ENCODE data around the gene MGAT4B.

Gene MGAT4B

DNA sequence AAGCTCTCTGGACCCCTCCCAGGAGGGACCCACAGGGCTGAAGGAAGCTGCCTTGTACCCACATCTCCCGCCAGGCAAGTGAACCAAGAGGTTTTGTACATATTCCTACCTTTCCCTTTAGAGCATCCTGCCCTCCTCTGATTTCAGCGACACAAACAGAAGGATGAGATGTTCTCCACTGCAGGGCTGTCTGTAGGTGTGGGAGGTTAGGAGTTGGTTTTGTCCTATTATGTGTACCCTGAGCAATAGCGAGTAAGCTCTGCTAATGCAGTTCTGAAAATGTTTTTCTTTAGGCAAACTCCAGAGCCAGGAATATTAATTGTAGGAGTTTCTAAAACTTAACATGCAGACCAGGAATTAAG is 27.0 kb upstream of the MGAT4B start:
- no peak for TF ChIP-seq FOXM1 (IDR thresholded peaks at IDR 0.05; ENCODE audit: borderline replicate concordance, low read depth)
- TF ChIP-seq NFIC (IDR thresholded peaks at IDR 0.05), result no peak
- TF ChIP-seq, protein P1, sequence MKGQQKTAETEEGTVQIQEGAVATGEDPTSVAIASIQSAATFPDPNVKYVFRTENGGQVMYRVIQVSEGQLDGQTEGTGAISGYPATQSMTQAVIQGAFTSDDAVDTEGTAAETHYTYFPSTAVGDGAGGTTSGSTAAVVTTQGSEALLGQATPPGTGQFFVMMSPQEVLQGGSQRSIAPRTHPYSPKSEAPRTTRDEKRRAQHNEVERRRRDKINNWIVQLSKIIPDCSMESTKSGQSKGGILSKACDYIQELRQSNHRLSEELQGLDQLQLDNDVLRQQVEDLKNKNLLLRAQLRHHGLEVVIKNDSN (IDR thresholded peaks at IDR 0.05), result no peak
- no peak for TF ChIP-seq YY1 (IDR thresholded peaks at IDR 0.05; ENCODE audit: low read depth)
- no peak for TF ChIP-seq TCF12 (IDR thresholded peaks at IDR 0.05; ENCODE audit: low read depth)
- no peak for TF ChIP-seq CREB1 (IDR thresholded peaks at IDR 0.05; ENCODE audit: low read depth)
- TF ChIP-seq, protein P2, sequence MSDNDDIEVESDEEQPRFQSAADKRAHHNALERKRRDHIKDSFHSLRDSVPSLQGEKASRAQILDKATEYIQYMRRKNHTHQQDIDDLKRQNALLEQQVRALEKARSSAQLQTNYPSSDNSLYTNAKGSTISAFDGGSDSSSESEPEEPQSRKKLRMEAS (IDR thresholded peaks at IDR 0.05), result no peak
- no peak for TF ChIP-seq RAD21 (IDR thresholded peaks at IDR 0.05; ENCODE audit: low read depth)
- no peak for TF ChIP-seq CEBPB (IDR thresholded peaks at IDR 0.05)
- no peak for TF ChIP-seq EP300 (IDR thresholded peaks at IDR 0.05; ENCODE audit: borderline replicate concordance)
- no peak for TF ChIP-seq TAF1 (IDR thresholded peaks at IDR 0.05; ENCODE audit: low read depth)
- no peak for TF ChIP-seq ZBTB7A (IDR thresholded peaks at IDR 0.05; ENCODE audit: low read depth)
- no peak for TF ChIP-seq TEAD4 (IDR thresholded peaks at IDR 0.05)
- no peak for TF ChIP-seq EGR1 (IDR thresholded peaks at IDR 0.05)
- TF ChIP-seq, protein P3, sequence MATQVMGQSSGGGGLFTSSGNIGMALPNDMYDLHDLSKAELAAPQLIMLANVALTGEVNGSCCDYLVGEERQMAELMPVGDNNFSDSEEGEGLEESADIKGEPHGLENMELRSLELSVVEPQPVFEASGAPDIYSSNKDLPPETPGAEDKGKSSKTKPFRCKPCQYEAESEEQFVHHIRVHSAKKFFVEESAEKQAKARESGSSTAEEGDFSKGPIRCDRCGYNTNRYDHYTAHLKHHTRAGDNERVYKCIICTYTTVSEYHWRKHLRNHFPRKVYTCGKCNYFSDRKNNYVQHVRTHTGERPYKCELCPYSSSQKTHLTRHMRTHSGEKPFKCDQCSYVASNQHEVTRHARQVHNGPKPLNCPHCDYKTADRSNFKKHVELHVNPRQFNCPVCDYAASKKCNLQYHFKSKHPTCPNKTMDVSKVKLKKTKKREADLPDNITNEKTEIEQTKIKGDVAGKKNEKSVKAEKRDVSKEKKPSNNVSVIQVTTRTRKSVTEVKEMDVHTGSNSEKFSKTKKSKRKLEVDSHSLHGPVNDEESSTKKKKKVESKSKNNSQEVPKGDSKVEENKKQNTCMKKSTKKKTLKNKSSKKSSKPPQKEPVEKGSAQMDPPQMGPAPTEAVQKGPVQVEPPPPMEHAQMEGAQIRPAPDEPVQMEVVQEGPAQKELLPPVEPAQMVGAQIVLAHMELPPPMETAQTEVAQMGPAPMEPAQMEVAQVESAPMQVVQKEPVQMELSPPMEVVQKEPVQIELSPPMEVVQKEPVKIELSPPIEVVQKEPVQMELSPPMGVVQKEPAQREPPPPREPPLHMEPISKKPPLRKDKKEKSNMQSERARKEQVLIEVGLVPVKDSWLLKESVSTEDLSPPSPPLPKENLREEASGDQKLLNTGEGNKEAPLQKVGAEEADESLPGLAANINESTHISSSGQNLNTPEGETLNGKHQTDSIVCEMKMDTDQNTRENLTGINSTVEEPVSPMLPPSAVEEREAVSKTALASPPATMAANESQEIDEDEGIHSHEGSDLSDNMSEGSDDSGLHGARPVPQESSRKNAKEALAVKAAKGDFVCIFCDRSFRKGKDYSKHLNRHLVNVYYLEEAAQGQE (IDR thresholded peaks at IDR 0.05; ENCODE audit: low read depth), result no peak

DNA sequence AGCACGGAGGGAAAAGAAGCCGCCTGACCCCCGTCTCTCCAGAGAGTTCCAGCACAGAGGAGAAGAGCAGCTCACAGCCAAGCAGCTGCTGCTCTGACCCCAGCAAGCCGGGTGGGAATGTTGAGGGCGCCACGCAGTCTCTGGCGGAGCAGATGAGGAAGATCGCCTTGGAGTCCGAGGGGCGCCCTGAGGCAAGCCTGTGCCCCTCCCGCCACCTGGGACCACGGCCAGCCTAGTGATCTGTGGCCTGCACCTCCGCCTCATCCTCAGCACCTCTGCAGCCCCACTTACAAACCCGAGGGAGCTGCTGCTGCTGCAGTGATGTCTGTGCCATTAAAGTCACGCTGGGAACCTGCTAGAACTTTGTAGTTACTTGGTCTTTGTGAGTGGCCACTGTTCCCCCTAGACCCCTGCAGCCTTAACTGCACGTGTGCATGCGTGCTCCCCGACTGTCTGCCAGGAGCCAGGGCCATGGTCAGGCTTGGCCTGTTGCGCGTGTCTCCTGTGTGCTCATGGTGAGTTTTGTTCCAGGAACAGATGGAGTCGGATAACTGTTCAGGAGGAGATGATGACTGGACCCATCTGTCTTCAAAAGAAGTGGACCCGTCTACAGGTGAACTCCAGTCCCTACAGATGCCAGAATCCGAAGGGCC is 26.5 kb upstream of the MGAT4B start:
- TF ChIP-seq RAD21 (IDR thresholded peaks at IDR 0.05; ENCODE audit: low read depth), result no peak
- TF ChIP-seq TCF12 (IDR thresholded peaks at IDR 0.05; ENCODE audit: low read depth), result no peak
- no peak for TF ChIP-seq NFIC (IDR thresholded peaks at IDR 0.05)
- TF ChIP-seq, protein P3 (IDR thresholded peaks at IDR 0.05; ENCODE audit: low read depth), result no peak
- no peak for TF ChIP-seq EGR1 (IDR thresholded peaks at IDR 0.05)
- no peak for TF ChIP-seq ZBTB7A (IDR thresholded peaks at IDR 0.05; ENCODE audit: low read depth)
- TF ChIP-seq YY1 (IDR thresholded peaks at IDR 0.05; ENCODE audit: low read depth), result no peak
- no peak for TF ChIP-seq EP300 (IDR thresholded peaks at IDR 0.05; ENCODE audit: borderline replicate concordance)
- TF ChIP-seq, protein P1 (IDR thresholded peaks at IDR 0.05), result no peak
- no peak for TF ChIP-seq CEBPB (IDR thresholded peaks at IDR 0.05)
- TF ChIP-seq, protein P2 (IDR thresholded peaks at IDR 0.05), result no peak
- no peak for TF ChIP-seq TAF1 (IDR thresholded peaks at IDR 0.05; ENCODE audit: low read depth)
- TF ChIP-seq CREB1 (IDR thresholded peaks at IDR 0.05; ENCODE audit: low read depth), result no peak
- TF ChIP-seq FOXM1 (IDR thresholded peaks at IDR 0.05; ENCODE audit: borderline replicate concordance, low read depth), result no peak
- no peak for TF ChIP-seq TEAD4 (IDR thresholded peaks at IDR 0.05)

DNA sequence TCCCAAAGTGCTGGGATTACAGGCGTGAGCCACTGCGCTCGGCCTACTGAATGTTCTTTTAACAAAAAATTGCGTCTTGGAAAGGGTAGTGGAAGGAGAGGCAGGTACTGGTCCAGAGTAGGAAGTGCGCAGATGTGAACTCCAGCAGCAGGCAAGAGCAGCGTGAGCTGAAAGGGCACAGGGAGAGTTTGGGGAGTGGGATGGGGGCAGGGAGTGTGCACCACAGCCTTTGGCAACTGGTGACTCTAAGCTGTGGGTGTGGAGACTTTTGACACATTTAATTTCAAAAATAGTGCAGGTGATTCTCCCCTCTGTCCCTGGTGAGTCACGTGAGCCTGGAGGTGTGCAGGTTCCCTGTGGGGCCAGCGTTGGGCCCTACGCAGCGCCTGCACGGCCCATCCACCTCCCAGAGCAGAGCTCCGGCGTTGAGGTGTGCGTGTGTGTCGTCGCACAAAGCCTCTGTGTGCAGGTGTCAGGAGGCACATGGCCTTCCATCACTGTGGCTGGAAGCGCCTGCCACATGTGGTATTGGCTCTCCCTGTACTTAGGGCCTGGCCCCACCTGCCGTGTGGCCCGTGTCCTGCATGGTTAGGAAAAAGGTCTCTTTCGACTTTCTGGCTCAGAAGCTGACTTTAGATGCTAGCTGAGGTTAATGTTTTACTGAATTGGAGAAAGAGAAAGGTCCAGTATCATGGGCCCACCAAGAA is 25.5 kb upstream of the MGAT4B start:
- no peak for TF ChIP-seq YY1 (IDR thresholded peaks at IDR 0.05; ENCODE audit: low read depth)

DNA sequence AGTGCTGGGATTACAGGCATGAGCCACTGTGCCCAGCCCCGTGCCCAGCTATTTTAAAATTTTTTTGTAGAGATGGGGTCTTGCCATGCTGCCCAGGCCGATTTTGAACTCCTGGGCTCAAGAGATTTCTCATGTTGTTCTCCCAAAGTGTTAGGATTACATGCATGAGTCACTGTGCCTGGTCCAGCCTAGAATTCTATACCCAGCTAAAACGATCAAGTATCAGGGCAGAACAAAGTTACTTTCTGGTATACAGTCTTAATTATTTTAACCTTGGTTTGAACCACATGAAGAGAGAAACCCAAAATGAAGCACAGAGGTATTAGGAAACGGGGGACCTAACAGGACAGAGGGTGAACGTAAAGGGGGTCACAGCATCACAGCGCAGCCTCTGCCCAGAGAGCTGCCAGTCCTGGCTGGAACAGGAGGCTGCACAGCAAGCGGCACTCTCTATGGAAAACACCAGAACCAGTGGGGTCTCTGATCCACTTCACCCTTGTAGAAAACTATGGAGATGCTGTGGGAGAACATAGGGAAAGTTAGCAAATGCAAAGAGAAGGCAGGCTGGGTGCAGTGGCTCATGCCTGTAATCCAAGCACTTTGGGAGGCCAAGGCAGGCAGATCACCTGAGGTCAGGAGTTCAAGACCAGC is 24.3 kb upstream of the MGAT4B start:
- TF ChIP-seq TAF1 (IDR thresholded peaks at IDR 0.05; ENCODE audit: low read depth) (no peak), RAD21 (IDR thresholded peaks at IDR 0.05; ENCODE audit: low read depth) (no peak), CEBPB (IDR thresholded peaks at IDR 0.05) (no peak), ZBTB7A (IDR thresholded peaks at IDR 0.05; ENCODE audit: low read depth) (no peak), EGR1 (IDR thresholded peaks at IDR 0.05) (no peak), CREB1 (IDR thresholded peaks at IDR 0.05; ENCODE audit: low read depth) (no peak), TEAD4 (IDR thresholded peaks at IDR 0.05) (no peak), NFIC (IDR thresholded peaks at IDR 0.05) (no peak), YY1 (IDR thresholded peaks at IDR 0.05; ENCODE audit: low read depth) (no peak), TCF12 (IDR thresholded peaks at IDR 0.05; ENCODE audit: low read depth) (no peak), EP300 (IDR thresholded peaks at IDR 0.05; ENCODE audit: borderline replicate concordance) (no peak), FOXM1 (IDR thresholded peaks at IDR 0.05; ENCODE audit: borderline replicate concordance, low read depth) (no peak)
- TF ChIP-seq, protein P1 (IDR thresholded peaks at IDR 0.05), result no peak
- TF ChIP-seq, protein P2 (IDR thresholded peaks at IDR 0.05), result no peak
- TF ChIP-seq, protein P3 (IDR thresholded peaks at IDR 0.05; ENCODE audit: low read depth), result no peak
